Liver (tissue), 9 donors: ENCODE results near the gene IQCK. TPM values are rescaled to one million over a fixed set of nuclear protein-coding genes. Genes with fewer than 3 reads are reported as not detected.

Experiments used
- DNase-seq: peaks from one replicate; pipeline ENCODE4 v3.0.0-alpha.2; 2017; ENCODE audit warnings: low spot score
- H3K27ac ChIP-seq, 2 donors: one replicate each; pipeline ENCODE4 v1.7.0; 2013; ENCODE audit warnings: inconsistent platforms in 2 of 2, low read length in 2 of 2, control low read depth in 1 of 2, low read depth in 1 of 2, mild to moderate bottlenecking in 1 of 2
- H3K27me3 ChIP-seq, 4 donors: one replicate each; pipeline versions ENCODE4 v1.6.1 to v1.7.0; 2013; ENCODE audit warnings: low read length in 3 of 4, inconsistent platforms in 1 of 4, mild to moderate bottlenecking in 1 of 4, moderate library complexity in 1 of 4; ENCODE audit not compliant: control insufficient read depth in 4 of 4, insufficient read depth in 4 of 4
- H3K36me3 ChIP-seq, 4 donors: one replicate each; pipeline versions ENCODE4 v1.6.1 to v1.7.0; 2013; ENCODE audit warnings: low read length in 3 of 4, mild to moderate bottlenecking in 3 of 4, low read depth in 1 of 4, moderate library complexity in 1 of 4; ENCODE audit not compliant: control insufficient read depth in 4 of 4, insufficient read depth in 3 of 4
- H3K4me1 ChIP-seq, 4 donors: one replicate each; pipeline versions ENCODE4 v1.6.1 to v1.7.0; 2013; ENCODE audit warnings: low read length in 3 of 4, mild to moderate bottlenecking in 3 of 4, moderate library complexity in 1 of 4; ENCODE audit not compliant: control insufficient read depth in 4 of 4, insufficient read depth in 4 of 4
- H3K4me3 ChIP-seq, 3 donors: one replicate each; pipeline versions ENCODE4 v1.6.1 to v1.7.0; 2013; ENCODE audit warnings: low read length in 3 of 3, control low read depth in 1 of 3, low read depth in 1 of 3, mild to moderate bottlenecking in 1 of 3
- H3K9ac ChIP-seq, 2 donors: one replicate each; pipeline ENCODE4 v1.7.0; 2013; ENCODE audit warnings: low read length in 2 of 2, mild to moderate bottlenecking in 2 of 2, moderate library complexity in 2 of 2, control low read depth in 1 of 2, low read depth in 1 of 2
- H3K9me3 ChIP-seq, 4 donors: one replicate each; pipeline versions ENCODE4 v1.6.1 to v1.7.0; 2013; ENCODE audit warnings: low read length in 3 of 4; ENCODE audit not compliant: control insufficient read depth in 4 of 4
- ATF3 ChIP-seq: IDR thresholded peaks from 2 replicates; pipeline ENCODE4 v1.6.1; 2016; ENCODE audit warnings: antibody characterized with exemption
- CTCF ChIP-seq: fragments of 150-350 bp; IDR thresholded peaks from 2 replicates; pipeline ENCODE4 v1.5.1; 2017; ENCODE audit warnings: improper control_type of control experiment, low read depth, low read length; ENCODE audit not compliant: missing input control
- EGR1 ChIP-seq, 2 donors: IDR thresholded peaks; 2 replicates each; pipeline ENCODE4 v1.6.1; 2016 to 2018; ENCODE audit warnings: antibody characterized with exemption in 2 of 2, low read depth in 2 of 2
- FOXA1 ChIP-seq: IDR thresholded peaks from 2 replicates; pipeline ENCODE4 v1.6.1; 2016; ENCODE audit warnings: antibody characterized with exemption
- FOXA2 ChIP-seq: IDR thresholded peaks from 2 replicates; pipeline ENCODE4 v1.6.1; 2016; ENCODE audit warnings: antibody characterized with exemption
- GABPA ChIP-seq, 2 donors: IDR thresholded peaks in 1 of 2; conservative IDR thresholded peaks in 1 of 2; 2 replicates each; pipeline ENCODE4 v1.6.1; 2016; ENCODE audit warnings: antibody characterized with exemption in 2 of 2, mild to moderate bottlenecking in 1 of 2, moderate library complexity in 1 of 2
- HNF4A ChIP-seq, 2 donors: conservative IDR thresholded peaks; 2 replicates each; pipeline ENCODE4 v1.6.1; 2016; ENCODE audit warnings: antibody characterized with exemption in 2 of 2, mild to moderate bottlenecking in 2 of 2
- HNF4G ChIP-seq: IDR thresholded peaks from 2 replicates; pipeline ENCODE4 v1.6.1; 2016; ENCODE audit warnings: antibody characterized with exemption
- JUND ChIP-seq, 2 donors: IDR thresholded peaks; 2 replicates each; pipeline ENCODE4 v1.6.1; 2016; ENCODE audit warnings: antibody characterized with exemption in 2 of 2
- MAX ChIP-seq: IDR thresholded peaks from 2 replicates; pipeline ENCODE4 v1.6.1; 2016; ENCODE audit warnings: antibody characterized with exemption
- NR2F2 ChIP-seq: IDR thresholded peaks from 2 replicates; pipeline ENCODE4 v1.6.1; 2016; ENCODE audit warnings: antibody characterized with exemption
- RAD21 ChIP-seq, 2 donors: IDR thresholded peaks; 2 replicates each; pipeline ENCODE4 v1.6.1; 2016; ENCODE audit warnings: antibody characterized with exemption in 2 of 2, mild to moderate bottlenecking in 2 of 2
- REST ChIP-seq: IDR thresholded peaks from 2 replicates; pipeline ENCODE4 v1.6.1; 2016; ENCODE audit warnings: antibody characterized with exemption, mild to moderate bottlenecking
- RXRA ChIP-seq, 2 donors: IDR thresholded peaks; 2 replicates each; pipeline ENCODE4 v1.6.1; 2017 to 2018; ENCODE audit warnings: antibody characterized with exemption in 2 of 2, mild to moderate bottlenecking in 1 of 2
- SP1 ChIP-seq: IDR thresholded peaks from 2 replicates; pipeline ENCODE4 v1.6.1; 2018; ENCODE audit warnings: antibody characterized with exemption, mild to moderate bottlenecking
- TAF1 ChIP-seq: conservative IDR thresholded peaks from 2 replicates; pipeline ENCODE4 v1.6.1; 2016; ENCODE audit warnings: antibody characterized with exemption, mild to moderate bottlenecking
- YY1 ChIP-seq: IDR thresholded peaks from 2 replicates; pipeline ENCODE4 v1.6.1; 2016; ENCODE audit warnings: antibody characterized with exemption, mild to moderate bottlenecking
- ZBTB33 ChIP-seq: IDR thresholded peaks from 2 replicates; pipeline ENCODE4 v1.6.1; 2016; ENCODE audit warnings: antibody characterized with exemption
- WGBS: extraction: QIAGEN DNeasy Blood & Tissue Kit; methylation state at CpG from one replicate; pipeline ENCODE4 v1.1.7; 2013; 5-methylcytosine and 5-hydroxymethylcytosine counted together
- polyA plus RNA-seq, 2 donors: library from polyadenylated mRNA; stranded (reverse) in 1 of 2; unstranded in 1 of 2; fragments of 200-250 nt in 1 of 2; fragments of >200 nt in 1 of 2; fragmentation: Nextera tagmentation in 1 of 2; extraction: Ambion mirVana in 1 of 2; gene quantifications; one replicate each; pipeline versions ENCODE4 v1.2.1 to v1.2.3, GENCODE V29; 2013 to 2015
- total RNA-seq, 2 donors: library from RNA; depleted of rRNA; stranded (reverse); fragments of >200 nt; gene quantifications; one replicate each; pipeline ENCODE4 v1.2.3, GENCODE V29; 2014
- donor health status: healthy.
- donor health status: healthy.
- donor health status: healthy.
- donor health status: healthy.
- donor health status: healthy.

The IQCK gene
- total and polyA plus RNA-seq, 4 donors, result 2.1 to 4.4 (median 2.9) TPM

- Histone ChIP-seq H3K27me3 (no peaks in the 10 kb centered on the region), H3K9me3 (peaks cover 0 to 7% (median under 1%) of the 10 kb centered on the region in 4 donors), H3K4me1 (peaks cover 0 to 15% (median 10%) of the 10 kb centered on the region in 4 donors), H3K27ac (no peak overlapping the region), H3K36me3 (no peaks in the 10 kb centered on the region), H3K4me3 (no peak overlapping the region), H3K9ac (no peak overlapping the region)
- TF ChIP-seq GABPA (IDR thresholded peaks at IDR 0.05 in 1 of 2, conservative IDR thresholded peaks at IDR 0.05 in 1 of 2), result no peak
- TF ChIP-seq JUND (IDR thresholded peaks at IDR 0.05), result peak; percentile 34 to 38
- TF ChIP-seq HNF4G, result no peak
- no peak for TF ChIP-seq RAD21 (IDR thresholded peaks at IDR 0.05)
- no peak for TF ChIP-seq HNF4A (conservative IDR thresholded peaks at IDR 0.05)
- no peak for TF ChIP-seq CTCF
- no peak for TF ChIP-seq YY1
- TF ChIP-seq SP1, result peak; percentile 27
- TF ChIP-seq NR2F2, result peak; percentile 35
- TF ChIP-seq RXRA (IDR thresholded peaks at IDR 0.05), result no peak
- TF ChIP-seq TAF1, result no peak
- no peak for TF ChIP-seq ATF3
- no peak for TF ChIP-seq FOXA1
- no peak for TF ChIP-seq ZBTB33
- peak in 1 of 2 donors; percentile 34 for TF ChIP-seq EGR1 (IDR thresholded peaks at IDR 0.05; ENCODE audit: low read depth in 2 of 2)
- TF ChIP-seq MAX, result peak; percentile 21
- no peak for TF ChIP-seq REST
- no peak for TF ChIP-seq FOXA2
- no peak for DNase-seq
- WGBS, result 63% methylated on average over 10 of the region's 10 CpGs
Measured at GRCh38 chr16:19804538-19805323, 86.7 kb downstream of the IQCK start.
